Measurements from ENCODE around the gene AGXT. TPM values are rescaled to one million over a fixed set of nuclear protein-coding genes. Genes with fewer than 3 reads are reported as not detected.

AGXT gene
- total RNA-seq, 1 donor from 2014 or later: not detected

DNA sequence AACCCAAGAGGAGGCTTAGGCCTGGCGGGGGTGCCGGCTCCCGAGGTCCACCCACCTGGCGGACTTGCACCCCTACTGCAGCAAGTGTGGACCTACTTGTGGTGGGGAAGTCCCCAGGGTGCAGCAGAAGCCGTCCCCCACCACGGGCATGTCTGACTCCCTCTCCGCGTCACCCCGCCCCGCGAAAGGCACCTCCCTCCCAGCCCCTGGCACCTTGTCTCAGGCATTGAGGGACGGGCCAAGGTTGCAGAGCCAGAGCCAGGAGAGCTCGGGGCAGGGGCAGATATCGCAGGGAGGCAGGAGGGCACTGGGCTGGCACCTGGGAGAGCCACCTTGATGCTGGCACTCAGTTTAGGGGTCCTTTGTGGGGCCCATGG is 56.6 kb downstream of the AGXT start:
- TF ChIP-seq, protein P1, sequence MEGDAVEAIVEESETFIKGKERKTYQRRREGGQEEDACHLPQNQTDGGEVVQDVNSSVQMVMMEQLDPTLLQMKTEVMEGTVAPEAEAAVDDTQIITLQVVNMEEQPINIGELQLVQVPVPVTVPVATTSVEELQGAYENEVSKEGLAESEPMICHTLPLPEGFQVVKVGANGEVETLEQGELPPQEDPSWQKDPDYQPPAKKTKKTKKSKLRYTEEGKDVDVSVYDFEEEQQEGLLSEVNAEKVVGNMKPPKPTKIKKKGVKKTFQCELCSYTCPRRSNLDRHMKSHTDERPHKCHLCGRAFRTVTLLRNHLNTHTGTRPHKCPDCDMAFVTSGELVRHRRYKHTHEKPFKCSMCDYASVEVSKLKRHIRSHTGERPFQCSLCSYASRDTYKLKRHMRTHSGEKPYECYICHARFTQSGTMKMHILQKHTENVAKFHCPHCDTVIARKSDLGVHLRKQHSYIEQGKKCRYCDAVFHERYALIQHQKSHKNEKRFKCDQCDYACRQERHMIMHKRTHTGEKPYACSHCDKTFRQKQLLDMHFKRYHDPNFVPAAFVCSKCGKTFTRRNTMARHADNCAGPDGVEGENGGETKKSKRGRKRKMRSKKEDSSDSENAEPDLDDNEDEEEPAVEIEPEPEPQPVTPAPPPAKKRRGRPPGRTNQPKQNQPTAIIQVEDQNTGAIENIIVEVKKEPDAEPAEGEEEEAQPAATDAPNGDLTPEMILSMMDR (conservative IDR thresholded peaks at IDR 0.05; ENCODE audit: low read depth, low read length): no peak
- no peak for DNase-seq (ENCODE audit: low read depth)
- no peak overlapping the region for H3K4me3 ChIP-seq (ENCODE audit: low read depth, low read length)

DNA sequence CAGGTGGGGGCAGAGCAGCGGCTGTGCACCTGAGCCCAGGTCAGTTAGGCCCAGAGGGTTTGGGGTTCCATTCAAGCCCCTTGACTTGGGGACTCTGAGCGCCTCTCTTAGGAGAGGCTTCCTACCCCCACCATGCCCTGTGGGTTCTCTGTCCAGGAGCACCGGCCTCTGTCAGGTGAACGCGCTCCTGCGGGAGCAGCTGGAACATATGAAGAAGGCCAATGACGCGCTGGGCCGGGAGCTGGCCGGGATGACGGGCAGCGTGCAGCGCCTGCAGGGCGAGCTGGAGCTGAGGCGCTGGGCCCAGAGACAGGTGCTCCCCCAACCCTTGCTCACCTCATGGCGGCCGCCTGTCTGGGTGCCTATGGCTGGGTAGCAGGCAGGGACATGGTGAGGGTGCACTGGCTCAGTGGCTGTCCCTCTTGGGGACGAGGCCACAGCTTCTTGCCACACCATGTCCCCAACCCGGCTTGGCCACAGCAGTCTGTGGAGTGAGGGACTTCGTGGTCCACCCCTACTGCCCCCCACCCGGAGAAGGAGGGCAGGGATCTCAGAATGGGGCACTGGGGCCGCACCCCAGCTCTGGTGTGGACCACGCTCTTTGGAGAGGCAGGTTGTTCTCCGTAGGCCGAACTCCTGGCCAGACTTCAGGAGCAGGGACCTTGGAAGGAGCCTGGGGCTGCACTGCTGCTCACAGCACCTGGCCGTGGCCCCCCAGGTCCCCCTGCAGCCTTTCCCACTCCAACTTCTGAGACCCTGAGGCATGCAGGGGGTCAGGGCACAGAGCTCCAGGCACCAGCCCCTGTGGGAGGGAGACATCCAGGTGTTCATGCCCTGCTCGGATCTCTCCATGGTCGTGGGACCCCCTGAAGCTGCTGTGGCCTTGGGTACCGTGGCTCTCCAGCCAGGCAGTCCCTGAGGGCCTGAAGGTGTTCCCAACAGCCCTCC is 57.2 kb downstream of the AGXT start:
- TF ChIP-seq, protein P1 (conservative IDR thresholded peaks at IDR 0.05; ENCODE audit: low read depth, low read length): no peak
- no peak for DNase-seq (ENCODE audit: low read depth)
- no peak overlapping the region for H3K4me3 ChIP-seq (ENCODE audit: low read depth, low read length)

DNA sequence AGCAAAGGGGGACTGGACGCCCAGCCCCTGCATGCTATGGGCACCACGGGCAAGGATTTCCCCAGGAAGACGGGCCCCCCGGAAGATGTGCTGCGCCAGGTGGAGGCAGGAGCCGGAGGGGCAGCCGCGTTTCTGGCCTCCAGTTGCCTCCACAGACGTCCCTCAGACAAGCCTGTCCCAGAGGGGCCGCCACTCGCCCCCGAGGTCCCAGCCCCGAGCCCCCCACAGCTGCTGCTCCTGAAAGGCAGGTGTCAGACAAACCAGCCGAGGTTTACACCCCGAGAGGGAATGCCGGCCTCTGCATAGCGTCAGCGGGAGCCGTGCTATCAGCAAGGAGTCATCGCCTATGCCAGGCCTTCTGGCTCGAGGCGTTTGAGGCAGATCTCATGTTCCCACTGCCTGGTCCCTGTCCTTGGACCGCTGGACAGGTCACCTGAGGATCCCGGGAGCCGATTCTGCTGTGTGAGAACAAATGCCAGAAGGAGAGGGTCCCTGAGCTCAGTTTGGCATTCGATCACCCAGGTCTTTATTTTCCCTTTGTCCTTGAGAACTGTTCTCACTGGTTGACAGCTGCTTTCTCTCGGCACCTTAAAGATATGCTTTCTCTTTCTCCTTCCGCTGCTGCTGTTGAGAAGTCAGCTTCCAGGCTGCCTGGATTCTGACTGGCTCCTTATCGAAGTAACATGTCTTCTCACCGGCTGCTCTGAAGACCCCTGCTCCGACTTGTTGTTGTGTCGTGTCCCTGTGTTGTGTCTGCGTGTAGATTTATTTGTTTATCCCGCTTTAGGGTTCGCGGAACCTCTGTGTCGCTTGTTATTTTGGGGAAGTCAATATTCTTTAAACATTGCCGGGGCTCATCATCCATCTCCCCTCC is 58.1 kb downstream of the AGXT start:
- no peak overlapping the region for H3K4me3 ChIP-seq (ENCODE audit: low read depth, low read length)
- TF ChIP-seq, protein P1 (conservative IDR thresholded peaks at IDR 0.05; ENCODE audit: low read depth, low read length): no peak
- no peak for DNase-seq (ENCODE audit: low read depth)

DNA sequence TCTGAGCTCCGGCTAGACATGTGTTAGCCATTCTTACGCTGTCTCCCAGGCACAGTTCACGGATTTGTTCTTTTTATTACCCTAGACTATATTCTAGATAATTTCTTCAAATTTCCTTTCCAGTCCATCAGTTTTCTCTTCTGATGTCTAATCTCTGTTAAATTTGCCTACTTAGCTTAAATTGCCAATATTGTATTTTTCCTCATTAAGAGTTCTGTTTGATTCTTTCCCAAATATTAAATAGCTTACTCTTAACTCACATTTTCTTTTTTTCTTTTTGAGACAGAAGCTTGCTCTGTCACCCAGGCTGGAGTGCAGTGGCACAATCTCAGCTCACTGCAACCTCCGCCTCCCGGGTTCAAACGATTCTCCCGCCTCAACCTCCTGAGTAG is 58.8 kb downstream of the AGXT start:
- H3K4me3 ChIP-seq (ENCODE audit: low read depth, low read length): no peak overlapping the region
- no peak for DNase-seq (ENCODE audit: low read depth)
- TF ChIP-seq, protein P1 (conservative IDR thresholded peaks at IDR 0.05; ENCODE audit: low read depth, low read length): no peak

DNA sequence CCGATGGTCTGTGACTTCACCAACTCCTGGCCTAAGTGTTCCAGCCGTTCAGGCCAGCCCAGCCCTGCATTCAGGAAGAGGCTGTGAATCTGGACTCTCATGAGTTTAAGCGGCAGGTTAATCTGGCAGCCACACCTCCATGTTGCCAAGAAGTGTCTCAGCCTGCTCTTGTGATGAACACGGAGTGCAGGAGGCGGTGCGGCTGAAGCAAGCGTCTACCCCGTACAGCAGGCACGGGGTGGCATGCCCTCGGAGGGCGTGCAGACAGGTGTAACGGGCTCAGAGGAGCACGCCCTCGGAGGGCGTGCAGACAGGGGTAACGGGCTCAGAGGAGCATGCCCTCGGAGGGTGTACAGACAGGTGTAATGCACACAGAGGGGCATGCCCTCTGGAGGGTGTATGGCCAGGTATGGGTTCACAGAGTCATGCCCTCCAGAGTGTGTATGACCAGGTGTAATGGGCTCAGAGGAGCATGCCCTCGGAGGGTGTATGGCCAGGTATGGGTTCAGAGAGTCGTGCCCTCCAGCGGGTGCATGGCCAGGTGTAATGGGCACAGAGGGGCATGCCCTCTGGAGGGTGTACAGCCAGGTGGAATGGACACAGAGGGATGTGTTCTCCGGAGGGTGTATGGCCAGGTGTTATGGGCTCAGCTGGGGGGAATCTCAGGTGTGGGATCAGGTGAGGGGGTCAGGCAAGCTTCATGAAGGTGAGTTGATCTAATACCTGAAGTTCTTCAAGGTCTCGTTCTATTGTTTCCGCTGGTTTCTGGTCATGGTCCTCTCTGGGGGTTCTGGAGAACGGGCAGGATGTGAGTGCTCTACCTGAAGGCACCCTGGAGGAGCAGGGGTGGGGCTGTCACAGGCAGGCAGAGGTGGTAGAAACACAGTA is 60.1 kb downstream of the AGXT start:
- TF ChIP-seq, protein P1 (conservative IDR thresholded peaks at IDR 0.05; ENCODE audit: low read depth, low read length): no peak
- H3K4me3 ChIP-seq (ENCODE audit: low read depth, low read length): no peak overlapping the region
- DNase-seq (ENCODE audit: low read depth): no peak

DNA sequence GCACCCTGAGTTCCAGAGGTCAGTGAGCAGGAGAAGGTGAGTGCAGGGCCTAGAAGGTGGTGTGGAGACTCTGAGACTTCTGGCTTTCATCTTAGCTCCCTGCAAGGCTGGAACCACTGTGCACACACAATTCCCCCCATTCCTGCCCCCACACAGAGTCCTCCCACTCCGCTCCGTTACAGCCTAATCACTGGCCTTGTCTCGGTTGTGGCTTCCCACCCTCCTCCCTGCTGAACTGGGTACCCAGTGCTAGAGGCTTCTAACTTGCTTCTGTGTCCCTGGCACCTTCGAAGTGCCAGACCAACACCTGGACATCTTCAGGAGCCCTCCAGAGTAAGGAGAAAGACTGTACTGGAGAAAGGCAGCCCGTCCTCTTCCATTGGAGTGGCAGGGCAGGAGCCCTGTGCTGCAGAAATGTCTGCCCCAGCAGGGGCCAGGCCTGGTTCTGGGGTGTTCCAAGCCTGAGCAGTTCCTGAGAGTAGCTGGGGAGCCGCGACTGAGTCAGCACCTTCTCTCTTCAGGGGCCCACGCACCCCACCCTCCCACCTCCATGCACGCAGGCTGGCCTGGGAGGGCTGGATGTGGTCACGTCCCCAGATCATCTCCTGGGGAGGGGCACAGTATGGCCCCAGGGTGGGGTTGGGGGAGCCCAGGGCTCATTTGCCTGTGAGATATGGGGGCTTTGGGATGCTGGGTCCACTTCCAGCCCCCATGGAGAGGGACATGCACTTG is 60.9 kb downstream of the AGXT start:
- TF ChIP-seq, protein P1 (conservative IDR thresholded peaks at IDR 0.05; ENCODE audit: low read depth, low read length): no peak
- no peak overlapping the region for H3K4me3 ChIP-seq (ENCODE audit: low read depth, low read length)
- no peak for DNase-seq (ENCODE audit: low read depth)

Data from epithelial cell of proximal tubule (primary cell).